Tibial nerve (tissue), 4 donors: ENCODE measurements around the gene MCC.

Experiments
- CTCF ChIP-seq, 5 experiments: fragments of 200-600 bp in 3 of 5; fragments of 450-650 bp in 2 of 5; sonication (generic) in 3 of 5; IDR thresholded peaks; one replicate each; pipeline ENCODE4 v1.5.1; 2016 to 2019; ENCODE audit warnings: antibody characterized with exemption in 5 of 5, mild to moderate bottlenecking in 3 of 5, moderate library complexity in 2 of 5
- EP300 ChIP-seq, 2 donors: sonication (generic); formaldehyde crosslinking; IDR thresholded peaks; one replicate each; pipeline ENCODE4 v1.6.1; 2017; ENCODE audit warnings: antibody characterized with exemption in 2 of 2, mild to moderate bottlenecking in 1 of 2
- POLR2A ChIP-seq, 2 donors: fragments of 450-650 bp; IDR thresholded peaks; one replicate each; pipeline ENCODE4 v1.6.1; 2017; ENCODE audit warnings: antibody characterized with exemption in 2 of 2, mild to moderate bottlenecking in 2 of 2, moderate library complexity in 2 of 2

GRCh38 chr5:113250341-113250953 is 237.8 kb downstream of the MCC start:
- TF ChIP-seq CTCF (IDR thresholded peaks at IDR 0.05): no peak
- TF ChIP-seq POLR2A (IDR thresholded peaks at IDR 0.05): no peak
- peak; percentile 67 to 88 for TF ChIP-seq EP300 (IDR thresholded peaks at IDR 0.05)
